ENCODE results near the gene POLR2F. TPM values are rescaled to one million over a fixed set of nuclear protein-coding genes. Genes with fewer than 3 reads are reported as not detected.

Gene POLR2F
- total and polyA plus RNA-seq, 2 donors, result 82.4 to 88.0 TPM

DNA sequence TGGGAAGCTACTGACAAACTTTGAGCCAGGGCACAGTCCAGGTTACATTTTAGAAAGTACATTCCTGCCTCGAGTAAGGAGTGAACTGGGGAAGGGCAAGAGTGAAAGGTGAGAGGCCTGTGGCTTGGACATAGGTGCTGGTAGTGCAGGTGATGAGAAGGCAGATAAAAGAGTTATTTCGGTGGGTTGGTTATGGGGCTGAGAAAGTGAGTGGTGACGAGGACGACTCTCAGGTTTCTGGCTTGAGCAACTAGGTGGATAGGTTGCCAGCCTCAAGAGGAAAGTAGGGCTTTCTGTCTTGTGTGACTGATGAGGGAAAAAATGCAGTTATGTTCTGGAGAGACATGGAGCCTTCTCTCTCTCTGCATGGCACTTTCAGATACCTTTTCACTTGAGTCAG, 3.7 kb downstream of the POLR2F start:
- peaks cover 12 to 18% of the 10 kb centered on the region in 2 donors for H3K4me1 ChIP-seq (ENCODE audit: control insufficient read depth in 2 of 2, insufficient read depth in 2 of 2, low read length in 2 of 2)
- H3K36me3 ChIP-seq (ENCODE audit: control insufficient read depth in 2 of 2, insufficient read depth in 2 of 2, low read length in 1 of 2), result peaks cover 47 to 50% of the 10 kb centered on the region in 2 donors
- no peak overlapping the region for H3K27ac ChIP-seq (ENCODE audit: low read depth in 1 of 2, low read length in 1 of 2)
- H3K27me3 ChIP-seq (ENCODE audit: control insufficient read depth in 2 of 2, insufficient read depth in 1 of 2, low read length in 1 of 2), result peaks cover 9 to 11% of the 10 kb centered on the region in 2 donors
- 95% methylated on average over 4 of the region's 4 CpGs for WGBS
- DNase-seq (ENCODE audit: low read depth in 6 of 9, low spot score in 9 of 9), result no peak
- no peak overlapping the region for H3K4me3 ChIP-seq (ENCODE audit: low read length in 2 of 2)
- H3K9me3 ChIP-seq (ENCODE audit: control insufficient read depth in 2 of 2, insufficient read depth in 1 of 2, low read length in 1 of 2), result peaks cover 0 to 10% of the 10 kb centered on the region in 2 donors

DNA sequence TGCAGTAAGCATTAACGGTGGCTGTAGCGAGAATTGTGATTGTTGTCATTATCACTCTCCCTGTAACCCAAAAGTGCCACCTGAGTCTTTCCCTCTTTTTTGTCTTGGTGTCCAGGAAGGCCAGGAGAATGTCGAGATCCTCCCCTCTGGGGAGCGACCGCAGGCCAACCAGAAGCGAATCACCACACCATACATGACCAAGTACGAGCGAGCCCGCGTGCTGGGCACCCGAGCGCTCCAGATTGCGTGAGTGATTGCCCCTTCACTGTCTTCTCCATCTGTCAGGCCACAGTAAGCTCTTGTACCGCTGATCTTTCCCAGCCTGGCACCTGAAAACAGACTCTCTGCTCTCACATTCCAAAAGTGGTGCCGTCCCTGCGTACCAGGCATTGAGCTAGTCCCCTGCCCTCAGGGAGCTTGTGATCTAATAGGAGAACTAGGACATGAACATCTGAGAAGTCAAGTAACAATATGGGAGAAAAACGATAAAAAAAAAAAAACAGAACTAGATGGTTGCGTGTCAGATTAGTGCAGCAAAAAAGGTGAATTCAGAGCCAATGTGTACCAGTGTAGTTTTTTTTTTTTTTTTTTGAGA, 5.8 kb downstream of the POLR2F start:
- H3K36me3 ChIP-seq (ENCODE audit: control insufficient read depth in 2 of 2, insufficient read depth in 2 of 2, low read length in 1 of 2), result peaks cover 56 to 60% of the 10 kb centered on the region in 2 donors
- H3K4me3 ChIP-seq (ENCODE audit: low read length in 2 of 2), result no peak overlapping the region
- no peaks in the 10 kb centered on the region for H3K27me3 ChIP-seq (ENCODE audit: control insufficient read depth in 2 of 2, insufficient read depth in 1 of 2, low read length in 1 of 2)
- DNase-seq (ENCODE audit: low read depth in 6 of 9, low spot score in 9 of 9), result no peak
- WGBS, result 96% methylated on average over 18 of the region's 18 CpGs
- H3K4me1 ChIP-seq (ENCODE audit: control insufficient read depth in 2 of 2, insufficient read depth in 2 of 2, low read length in 2 of 2), result peaks cover 5 to 6% of the 10 kb centered on the region in 2 donors
- no peak overlapping the region for H3K27ac ChIP-seq (ENCODE audit: low read depth in 1 of 2, low read length in 1 of 2)
- H3K9me3 ChIP-seq (ENCODE audit: control insufficient read depth in 2 of 2, insufficient read depth in 1 of 2, low read length in 1 of 2), result peaks cover 0 to 3% of the 10 kb centered on the region in 2 donors

DNA sequence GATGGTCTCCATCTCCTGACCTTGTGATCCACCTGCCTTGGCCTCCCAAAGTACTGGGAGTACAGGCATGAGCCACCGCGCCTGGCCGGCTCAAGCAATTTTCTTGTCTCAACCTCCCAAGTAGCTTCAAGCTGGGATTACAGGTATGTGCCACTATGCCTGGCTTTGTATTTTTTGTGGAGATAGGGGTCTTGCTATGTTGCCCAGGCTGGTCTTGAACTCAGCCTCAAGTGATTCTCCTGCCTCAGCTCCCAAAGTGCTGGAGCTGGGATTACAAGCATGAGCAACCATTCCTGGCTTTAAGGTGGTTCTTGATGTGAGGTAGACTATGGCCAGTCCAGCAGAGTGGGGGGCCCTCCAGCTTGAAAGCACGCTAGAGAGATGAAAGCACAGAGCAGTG, 7.6 kb downstream of the POLR2F start:
- Histone ChIP-seq H3K36me3 (ENCODE audit: control insufficient read depth in 2 of 2, insufficient read depth in 2 of 2, low read length in 1 of 2) (peaks cover 60 to 64% of the 10 kb centered on the region in 2 donors), H3K4me3 (ENCODE audit: low read length in 2 of 2) (no peak overlapping the region), H3K9me3 (ENCODE audit: control insufficient read depth in 2 of 2, insufficient read depth in 1 of 2, low read length in 1 of 2) (peaks cover 0 to 3% of the 10 kb centered on the region in 2 donors), H3K4me1 (ENCODE audit: control insufficient read depth in 2 of 2, insufficient read depth in 2 of 2, low read length in 2 of 2) (no peaks in the 10 kb centered on the region), H3K27me3 (ENCODE audit: control insufficient read depth in 2 of 2, insufficient read depth in 1 of 2, low read length in 1 of 2) (no peaks in the 10 kb centered on the region), H3K27ac (ENCODE audit: low read depth in 1 of 2, low read length in 1 of 2) (no peak overlapping the region)
- DNase-seq (ENCODE audit: low read depth in 6 of 9, low spot score in 9 of 9), result no peak
- 98% methylated on average over 4 of the region's 4 CpGs for WGBS

DNA sequence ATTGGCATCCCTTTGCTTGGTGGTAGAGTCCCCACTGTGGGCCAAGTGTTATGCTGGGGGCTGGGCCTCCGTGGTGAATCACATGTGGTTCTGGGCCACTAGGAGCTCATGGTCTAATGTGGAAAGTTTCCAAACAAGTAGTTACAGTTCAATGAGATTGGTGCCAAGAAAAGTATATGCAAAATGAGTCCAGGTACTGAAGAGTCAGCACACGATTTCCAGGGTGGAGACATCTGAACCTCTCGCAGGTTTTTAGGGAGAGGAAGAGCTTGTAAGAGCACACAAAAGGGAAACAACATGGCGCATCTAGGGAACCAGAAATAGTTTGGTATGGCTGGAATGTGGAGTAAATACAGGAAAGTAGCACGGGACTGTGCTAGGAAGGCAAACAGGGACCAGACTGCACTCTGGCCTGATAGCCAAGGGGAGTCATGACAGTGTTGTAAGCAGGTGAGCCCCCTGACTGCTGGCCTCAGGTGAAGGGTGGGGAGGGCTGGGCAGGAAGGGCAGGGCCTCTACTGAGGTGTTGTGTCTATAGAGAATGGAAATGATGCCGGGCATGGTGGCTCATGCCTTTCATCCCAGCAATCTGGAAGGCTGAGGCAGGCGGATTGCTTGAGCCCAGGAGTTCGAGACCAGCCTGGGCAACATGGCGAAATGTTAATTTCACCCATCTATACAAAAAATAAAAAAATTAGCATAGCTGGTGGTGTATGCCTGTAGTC, 12.6 kb downstream of the POLR2F start:
- peaks cover 50 to 57% of the 10 kb centered on the region in 2 donors for H3K36me3 ChIP-seq (ENCODE audit: control insufficient read depth in 2 of 2, insufficient read depth in 2 of 2, low read length in 1 of 2)

DNA sequence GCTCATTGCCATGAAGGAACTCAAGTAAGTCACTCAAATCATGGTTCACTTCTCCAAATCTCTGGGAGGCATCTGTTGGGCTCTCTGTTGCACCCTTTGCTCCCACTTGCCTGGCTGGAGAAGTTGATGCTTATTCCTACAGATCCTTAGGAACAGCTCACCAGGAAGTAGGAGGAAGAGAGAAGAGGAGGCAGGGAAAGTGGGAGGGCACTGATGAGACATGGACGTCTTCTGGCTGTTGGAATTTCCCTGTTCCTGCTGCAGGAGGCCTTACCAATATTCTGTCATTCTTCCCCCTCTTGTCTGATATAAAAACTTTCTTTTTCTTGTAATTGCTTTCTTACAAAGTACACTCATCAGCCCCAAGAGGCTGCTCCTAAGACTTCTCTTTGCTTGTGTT, 13.6 kb downstream of the POLR2F start:
- Histone ChIP-seq H3K27ac (ENCODE audit: low read depth in 1 of 2, low read length in 1 of 2) (no peak overlapping the region), H3K9me3 (ENCODE audit: control insufficient read depth in 2 of 2, insufficient read depth in 1 of 2, low read length in 1 of 2) (no peaks in the 10 kb centered on the region), H3K4me3 (ENCODE audit: low read length in 2 of 2) (no peak overlapping the region), H3K36me3 (ENCODE audit: control insufficient read depth in 2 of 2, insufficient read depth in 2 of 2, low read length in 1 of 2) (peaks cover 39 to 46% of the 10 kb centered on the region in 2 donors), H3K27me3 (ENCODE audit: control insufficient read depth in 2 of 2, insufficient read depth in 1 of 2, low read length in 1 of 2) (no peaks in the 10 kb centered on the region), H3K4me1 (ENCODE audit: control insufficient read depth in 2 of 2, insufficient read depth in 2 of 2, low read length in 2 of 2) (no peaks in the 10 kb centered on the region)
- 95% methylated on average over 1 of the region's 1 CpG for WGBS
- no peak for DNase-seq (ENCODE audit: low read depth in 6 of 9, low spot score in 9 of 9)

More for the DNA sequence above, 12.6 kb downstream of the POLR2F start:
- no peaks in the 10 kb centered on the region for H3K4me1 ChIP-seq (ENCODE audit: control insufficient read depth in 2 of 2, insufficient read depth in 2 of 2, low read length in 2 of 2)
- H3K27me3 ChIP-seq (ENCODE audit: control insufficient read depth in 2 of 2, insufficient read depth in 1 of 2, low read length in 1 of 2), result no peaks in the 10 kb centered on the region
- no peak overlapping the region for H3K27ac ChIP-seq (ENCODE audit: low read depth in 1 of 2, low read length in 1 of 2)
- H3K4me3 ChIP-seq (ENCODE audit: low read length in 2 of 2), result no peak overlapping the region
- no peaks in the 10 kb centered on the region for H3K9me3 ChIP-seq (ENCODE audit: control insufficient read depth in 2 of 2, insufficient read depth in 1 of 2, low read length in 1 of 2)
- WGBS, result 97% methylated on average over 9 of the region's 9 CpGs
- no peak for DNase-seq (ENCODE audit: low read depth in 6 of 9, low spot score in 9 of 9)

DNA sequence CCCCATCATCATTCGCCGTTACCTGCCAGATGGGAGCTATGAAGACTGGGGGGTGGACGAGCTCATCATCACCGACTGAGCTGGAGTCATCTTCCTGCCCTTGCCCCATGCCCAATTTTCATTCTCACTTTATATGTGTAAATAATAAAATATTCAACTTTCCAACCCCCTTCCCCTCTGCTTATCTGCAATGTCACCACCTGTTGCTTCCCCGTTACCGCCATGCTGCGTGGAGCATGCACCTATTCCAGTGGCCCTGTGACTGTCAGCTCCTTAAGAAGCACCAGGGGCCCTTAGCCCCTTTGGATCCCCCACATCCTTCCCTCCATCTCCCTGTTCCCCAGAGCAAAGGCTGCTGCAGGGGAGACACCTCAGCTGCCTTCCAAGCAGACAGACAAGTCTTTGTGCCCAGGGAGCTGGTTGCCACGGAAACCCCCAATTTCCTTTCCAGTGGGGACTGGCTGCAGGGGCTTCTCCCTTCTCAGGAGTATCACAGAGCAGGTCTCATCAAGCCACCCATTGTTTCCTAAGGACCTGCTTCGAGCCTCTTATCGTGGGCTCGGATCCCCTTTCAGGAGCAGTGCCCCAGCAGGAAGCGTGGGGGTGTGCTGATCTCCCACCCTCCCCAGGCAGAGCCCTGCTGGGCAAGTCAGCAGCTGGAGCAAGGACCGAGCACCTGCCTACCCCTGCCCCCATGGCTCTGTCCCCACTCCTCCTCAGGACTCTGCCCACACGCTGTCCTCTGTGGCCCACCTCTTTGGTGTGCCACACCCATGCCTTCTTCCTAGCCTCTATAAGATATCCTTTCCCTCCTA, 14.3 kb downstream of the POLR2F start:
- no peaks in the 10 kb centered on the region for H3K9me3 ChIP-seq (ENCODE audit: control insufficient read depth in 2 of 2, insufficient read depth in 1 of 2, low read length in 1 of 2)
- DNase-seq (ENCODE audit: low read depth in 6 of 9, low spot score in 9 of 9), result no peak
- WGBS, result 91% methylated on average over 14 of the region's 14 CpGs

DNA sequence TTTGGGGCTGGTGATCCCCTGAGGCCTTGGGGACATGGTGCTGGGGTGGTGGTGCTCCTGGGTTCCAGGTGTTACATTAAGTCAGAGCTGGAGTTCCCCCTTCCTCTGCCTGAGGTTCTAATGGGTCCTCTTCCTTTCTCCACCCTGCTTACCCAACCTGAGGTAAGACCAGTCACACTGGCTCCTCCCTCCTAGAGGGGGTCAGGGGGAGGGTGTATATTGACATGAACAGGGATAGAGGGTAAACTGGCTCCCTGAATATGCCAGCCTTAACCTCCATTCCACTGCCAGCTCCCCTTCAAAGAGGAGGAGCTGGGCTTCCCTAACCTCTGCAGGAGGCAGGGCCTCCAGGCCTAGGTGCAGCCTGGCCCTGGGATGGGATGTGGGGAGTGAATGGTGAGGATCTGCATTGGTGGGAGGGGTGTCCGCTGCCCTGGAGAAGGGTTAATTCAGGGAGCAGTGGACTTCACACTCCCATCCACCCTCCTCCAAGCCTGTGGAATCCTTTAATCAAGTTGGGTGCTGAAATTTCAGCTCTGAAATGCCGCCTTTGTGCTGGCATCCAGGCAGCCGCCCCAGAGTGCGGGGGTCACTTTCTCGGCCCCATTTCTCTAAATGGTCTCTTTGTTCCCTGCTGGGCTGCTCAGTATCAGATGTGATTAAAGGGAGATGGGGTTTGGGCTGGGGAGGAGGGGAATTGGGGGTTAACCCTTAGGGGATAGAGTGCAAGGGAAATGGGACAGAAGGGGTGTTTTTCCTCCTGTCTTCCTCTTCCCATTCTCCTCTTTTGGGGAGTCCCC, 15.2 kb downstream of the POLR2F start:
- WGBS, result 99% methylated on average over 5 of the region's 5 CpGs
- no peaks in the 10 kb centered on the region for H3K27me3 ChIP-seq (ENCODE audit: control insufficient read depth in 2 of 2, insufficient read depth in 1 of 2, low read length in 1 of 2)
- no peaks in the 10 kb centered on the region for H3K9me3 ChIP-seq (ENCODE audit: control insufficient read depth in 2 of 2, insufficient read depth in 1 of 2, low read length in 1 of 2)
- DNase-seq (ENCODE audit: low read depth in 6 of 9, low spot score in 9 of 9), result no peak
- H3K4me1 ChIP-seq (ENCODE audit: control insufficient read depth in 2 of 2, insufficient read depth in 2 of 2, low read length in 2 of 2), result no peaks in the 10 kb centered on the region
- H3K36me3 ChIP-seq (ENCODE audit: control insufficient read depth in 2 of 2, insufficient read depth in 2 of 2, low read length in 1 of 2), result peaks cover 32 to 39% of the 10 kb centered on the region in 2 donors
- no peak overlapping the region for H3K27ac ChIP-seq (ENCODE audit: low read depth in 1 of 2, low read length in 1 of 2)
- no peak overlapping the region for H3K4me3 ChIP-seq (ENCODE audit: low read length in 2 of 2)

More for the DNA sequence above, 14.3 kb downstream of the POLR2F start:
- Histone ChIP-seq H3K27ac (ENCODE audit: low read depth in 1 of 2, low read length in 1 of 2) (no peak overlapping the region), H3K36me3 (ENCODE audit: control insufficient read depth in 2 of 2, insufficient read depth in 2 of 2, low read length in 1 of 2) (peaks cover 36 to 43% of the 10 kb centered on the region in 2 donors), H3K4me1 (ENCODE audit: control insufficient read depth in 2 of 2, insufficient read depth in 2 of 2, low read length in 2 of 2) (no peaks in the 10 kb centered on the region), H3K4me3 (ENCODE audit: low read length in 2 of 2) (no peak overlapping the region), H3K27me3 (ENCODE audit: control insufficient read depth in 2 of 2, insufficient read depth in 1 of 2, low read length in 1 of 2) (no peaks in the 10 kb centered on the region)

DNA sequence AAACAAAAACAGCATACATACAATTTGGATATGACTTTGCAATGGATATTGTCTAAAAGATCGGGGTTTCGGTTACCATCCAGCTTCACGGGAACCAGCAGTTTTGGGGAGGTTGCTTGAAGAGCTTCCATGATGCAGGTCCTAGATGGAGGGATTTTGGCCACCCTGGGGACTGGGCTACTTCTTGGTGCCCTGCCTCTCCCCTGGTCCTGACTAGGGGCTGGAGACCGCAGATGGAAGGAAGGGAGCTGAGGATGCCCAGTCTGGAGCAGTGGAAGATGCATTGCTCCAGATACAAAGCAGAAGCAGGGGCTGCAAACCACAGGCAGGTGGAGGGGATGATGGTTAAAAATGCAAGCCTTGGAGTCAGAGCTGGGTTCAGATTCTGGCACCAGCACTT, 17.4 kb downstream of the POLR2F start:
- H3K4me1 ChIP-seq (ENCODE audit: control insufficient read depth in 2 of 2, insufficient read depth in 2 of 2, low read length in 2 of 2), result no peaks in the 10 kb centered on the region
- no peaks in the 10 kb centered on the region for H3K9me3 ChIP-seq (ENCODE audit: control insufficient read depth in 2 of 2, insufficient read depth in 1 of 2, low read length in 1 of 2)
- no peaks in the 10 kb centered on the region for H3K27me3 ChIP-seq (ENCODE audit: control insufficient read depth in 2 of 2, insufficient read depth in 1 of 2, low read length in 1 of 2)
- H3K36me3 ChIP-seq (ENCODE audit: control insufficient read depth in 2 of 2, insufficient read depth in 2 of 2, low read length in 1 of 2), result peaks cover 26 to 33% of the 10 kb centered on the region in 2 donors
- H3K27ac ChIP-seq (ENCODE audit: low read depth in 1 of 2, low read length in 1 of 2), result no peak overlapping the region
- no peak overlapping the region for H3K4me3 ChIP-seq (ENCODE audit: low read length in 2 of 2)
- WGBS, result 87% methylated on average over 4 of the region's 4 CpGs
- no peak for DNase-seq (ENCODE audit: low read depth in 6 of 9, low spot score in 9 of 9)
